Fibroblast of skin of abdomen (primary cell): ENCODE measurements around the gene KIF18A. TPM values are rescaled to one million over a fixed set of nuclear protein-coding genes. Genes with fewer than 3 reads are reported as not detected.
"Not testable (repeated sequence)": the region's sequence is repeated elsewhere in the genome, so short reads cannot be mapped to it uniquely, and the experiment has no call there.

Experiments used
- DNase-seq: peaks from one replicate; pipeline ENCODE4 v3.0.0-alpha.2; 2013
- polyA plus RNA-seq, 2 experiments: library from polyadenylated mRNA; unstranded; fragments of 120-200 nt; gene quantifications; one replicate each; pipeline ENCODE4 v1.2.1, GENCODE V29; 2013; ENCODE audit not compliant: insufficient read length in 2 of 2

The KIF18A gene
- polyA plus RNA-seq (2013, experiment 1 of 2; ENCODE audit: insufficient read length), result 12.1 TPM
- 12.1 TPM for polyA plus RNA-seq (2013, experiment 2 of 2; ENCODE audit: insufficient read length)

GRCh38 chr11:28107750-28108618 lies at the start of gene KIF18A, which contains the start of gene METTL15:
TSS of gene KIF18A (minus strand) at chr11:28108156. CDS start at chr11:28097947, 10,209 bp downstream.
TSS of gene METTL15 (plus strand) at chr11:28108388. CDS start at chr11:28113335, 4,947 bp downstream.
- peak; percentile 99 for DNase-seq

- peak; percentile 10 for DNase-seq
These were observed 45.6 kb upstream of the KIF18A start for GRCh38 chr11:28153586-28153985.

- no peak for DNase-seq
These were observed 44.8 kb upstream of the KIF18A start for GRCh38 chr11:28152743-28153142.

- DNase-seq, result peak; percentile 91
These were observed 38.3 kb upstream of the KIF18A start for GRCh38 chr11:28146123-28146751.

- peak; percentile 49 for DNase-seq
These were observed 36.9 kb upstream of the KIF18A start for GRCh38 chr11:28144808-28145207.

- DNase-seq, result no peak
These were observed 34.8 kb upstream of the KIF18A start for GRCh38 chr11:28142724-28143123.

GRCh38 chr11:28140689-28141455 lies 32.9 kb upstream of the KIF18A start:
- no peak for DNase-seq

GRCh38 chr11:28139841-28140415 lies 32.0 kb upstream of the KIF18A start:
- DNase-seq, result no peak

GRCh38 chr11:28137832-28138231 lies 29.9 kb upstream of the KIF18A start:
- no peak for DNase-seq

- no peak for DNase-seq
These were observed 29.4 kb upstream of the KIF18A start for GRCh38 chr11:28137366-28137765.

GRCh38 chr11:28136157-28136556 lies 28.2 kb upstream of the KIF18A start:
- DNase-seq, result not testable (repeated sequence)

GRCh38 chr11:28133146-28133545 lies 25.2 kb upstream of the KIF18A start:
- peak; percentile 41 for DNase-seq

- no peak for DNase-seq
These were observed 24.6 kb upstream of the KIF18A start for GRCh38 chr11:28132548-28132947.

- DNase-seq, result peak; percentile 41
These were observed 15.2 kb upstream of the KIF18A start for GRCh38 chr11:28123151-28123581.

GRCh38 chr11:28117712-28118111 lies 9.8 kb upstream of the KIF18A start:
- DNase-seq, result no peak

GRCh38 chr11:28114731-28115130 lies 6.8 kb upstream of the KIF18A start:
- DNase-seq, result no peak

- no peak for DNase-seq
These were observed 6.2 kb upstream of the KIF18A start for GRCh38 chr11:28114116-28114515.

GRCh38 chr11:28110821-28111200 lies 2.9 kb upstream of the KIF18A start:
- DNase-seq, result no peak

GRCh38 chr11:28110108-28110820 lies 2.3 kb upstream of the KIF18A start:
- peak; percentile 82 for DNase-seq

GRCh38 chr11:28108958-28109357 lies 1.0 kb upstream of the KIF18A start:
- no peak for DNase-seq

GRCh38 chr11:28107191-28107749 lies 686 bp downstream of the KIF18A start:
- DNase-seq, result peak; percentile 24
